Measurements from ENCODE around the gene CDC42SE2.
"Not testable (repeated sequence)": the region's sequence is repeated elsewhere in the genome, so short reads cannot be mapped to it uniquely, and the experiment has no call there.

The CDC42SE2 gene

GRCh38 chr5:131321066-131321465 lies 57.2 kb downstream of the CDC42SE2 start:
- Histone ChIP-seq H3K36me3 (ENCODE audit: control insufficient read depth, insufficient read depth, low read length) (no peaks in the 10 kb centered on the region), H3K27ac (ENCODE audit: low read depth, low read length) (no peak overlapping the region)

GRCh38 chr5:131322926-131323325 lies 59.1 kb downstream of the CDC42SE2 start:
- H3K9ac ChIP-seq (ENCODE audit: low read depth, low read length), result no peak overlapping the region
- H3K4me1 ChIP-seq (ENCODE audit: control insufficient read depth, insufficient read depth, low read length), result peaks cover 22% of the 10 kb centered on the region
- H3K27me3 ChIP-seq (ENCODE audit: control insufficient read depth, insufficient read depth, low read length), result no peaks in the 10 kb centered on the region
- H3K4me3 ChIP-seq (ENCODE audit: low read depth, low read length), result no peak overlapping the region
- no peaks in the 10 kb centered on the region for H3K36me3 ChIP-seq (ENCODE audit: control insufficient read depth, insufficient read depth, low read length)
- no peak overlapping the region for H3K27ac ChIP-seq (ENCODE audit: low read depth, low read length)
- H3K9me3 ChIP-seq (ENCODE audit: control insufficient read depth, insufficient read depth, low read length), result no peaks in the 10 kb centered on the region

More at GRCh38 chr5:131321066-131321465, 57.2 kb downstream of the CDC42SE2 start:
- Histone ChIP-seq H3K4me1 (ENCODE audit: control insufficient read depth, insufficient read depth, low read length) (peaks cover 24% of the 10 kb centered on the region), H3K9me3 (ENCODE audit: control insufficient read depth, insufficient read depth, low read length) (no peaks in the 10 kb centered on the region), H3K27me3 (ENCODE audit: control insufficient read depth, insufficient read depth, low read length) (no peaks in the 10 kb centered on the region), H3K9ac (ENCODE audit: low read depth, low read length) (no peak overlapping the region), H3K4me3 (ENCODE audit: low read depth, low read length) (no peak overlapping the region)

GRCh38 chr5:131323378-131323777 lies 59.5 kb downstream of the CDC42SE2 start:
- Histone ChIP-seq H3K27ac (ENCODE audit: low read depth, low read length) (peak overlapping the region; percentile 60), H3K27me3 (ENCODE audit: control insufficient read depth, insufficient read depth, low read length) (no peaks in the 10 kb centered on the region), H3K9me3 (ENCODE audit: control insufficient read depth, insufficient read depth, low read length) (no peaks in the 10 kb centered on the region), H3K36me3 (ENCODE audit: control insufficient read depth, insufficient read depth, low read length) (no peaks in the 10 kb centered on the region), H3K9ac (ENCODE audit: low read depth, low read length) (no peak overlapping the region), H3K4me1 (ENCODE audit: control insufficient read depth, insufficient read depth, low read length) (peaks cover 22% of the 10 kb centered on the region), H3K4me3 (ENCODE audit: low read depth, low read length) (no peak overlapping the region)

- no peaks in the 10 kb centered on the region for H3K27me3 ChIP-seq (ENCODE audit: control insufficient read depth, insufficient read depth, low read length)
- peak overlapping the region; percentile 60 for H3K27ac ChIP-seq (ENCODE audit: low read depth, low read length)
- H3K36me3 ChIP-seq (ENCODE audit: control insufficient read depth, insufficient read depth, low read length), result no peaks in the 10 kb centered on the region
- H3K4me1 ChIP-seq (ENCODE audit: control insufficient read depth, insufficient read depth, low read length), result peaks cover 27% of the 10 kb centered on the region
- no peak overlapping the region for H3K9ac ChIP-seq (ENCODE audit: low read depth, low read length)
- peak overlapping the region; percentile 26; the same call in 1 of the 2 replicates for H3K4me3 ChIP-seq (ENCODE audit: low read depth, low read length)
- H3K9me3 ChIP-seq (ENCODE audit: control insufficient read depth, insufficient read depth, low read length), result no peaks in the 10 kb centered on the region
Observed at GRCh38 chr5:131324303-131324702, 60.5 kb downstream of the CDC42SE2 start.

GRCh38 chr5:131328536-131329285 lies 64.9 kb downstream of the CDC42SE2 start:
- H3K4me3 ChIP-seq (ENCODE audit: low read depth, low read length), result no peak overlapping the region
- H3K27ac ChIP-seq (ENCODE audit: low read depth, low read length), result no peak overlapping the region
- no peak overlapping the region for H3K9ac ChIP-seq (ENCODE audit: low read depth, low read length)
- no peaks in the 10 kb centered on the region for H3K27me3 ChIP-seq (ENCODE audit: control insufficient read depth, insufficient read depth, low read length)
- no peaks in the 10 kb centered on the region for H3K9me3 ChIP-seq (ENCODE audit: control insufficient read depth, insufficient read depth, low read length)
- no peaks in the 10 kb centered on the region for H3K36me3 ChIP-seq (ENCODE audit: control insufficient read depth, insufficient read depth, low read length)
- peaks cover 22% of the 10 kb centered on the region for H3K4me1 ChIP-seq (ENCODE audit: control insufficient read depth, insufficient read depth, low read length)

- Histone ChIP-seq H3K4me3 (ENCODE audit: low read depth, low read length) (no peak overlapping the region), H3K27ac (ENCODE audit: low read depth, low read length) (no peak overlapping the region), H3K9ac (ENCODE audit: low read depth, low read length) (no peak overlapping the region), H3K27me3 (ENCODE audit: control insufficient read depth, insufficient read depth, low read length) (no peaks in the 10 kb centered on the region), H3K9me3 (ENCODE audit: control insufficient read depth, insufficient read depth, low read length) (no peaks in the 10 kb centered on the region), H3K36me3 (ENCODE audit: control insufficient read depth, insufficient read depth, low read length) (no peaks in the 10 kb centered on the region), H3K4me1 (ENCODE audit: control insufficient read depth, insufficient read depth, low read length) (peaks cover 16% of the 10 kb centered on the region)
Observed at GRCh38 chr5:131329286-131329560, 65.4 kb downstream of the CDC42SE2 start.

GRCh38 chr5:131330031-131330430 lies 66.2 kb downstream of the CDC42SE2 start:
- Histone ChIP-seq H3K27me3 (ENCODE audit: control insufficient read depth, insufficient read depth, low read length) (no peaks in the 10 kb centered on the region), H3K27ac (ENCODE audit: low read depth, low read length) (no peak overlapping the region), H3K4me3 (ENCODE audit: low read depth, low read length) (no peak overlapping the region), H3K36me3 (ENCODE audit: control insufficient read depth, insufficient read depth, low read length) (no peaks in the 10 kb centered on the region), H3K9me3 (ENCODE audit: control insufficient read depth, insufficient read depth, low read length) (no peaks in the 10 kb centered on the region), H3K4me1 (ENCODE audit: control insufficient read depth, insufficient read depth, low read length) (peaks cover 8% of the 10 kb centered on the region), H3K9ac (ENCODE audit: low read depth, low read length) (no peak overlapping the region)

- H3K4me3 ChIP-seq (ENCODE audit: low read depth, low read length); H3K27ac ChIP-seq (ENCODE audit: low read depth, low read length); H3K9ac ChIP-seq (ENCODE audit: low read depth, low read length); H3K27me3 ChIP-seq (ENCODE audit: control insufficient read depth, insufficient read depth, low read length); H3K36me3 ChIP-seq (ENCODE audit: control insufficient read depth, insufficient read depth, low read length); H3K4me1 ChIP-seq (ENCODE audit: control insufficient read depth, insufficient read depth, low read length): not testable (repeated sequence)
- H3K9me3 ChIP-seq (ENCODE audit: control insufficient read depth, insufficient read depth, low read length), result peaks cover 15% of the 10 kb centered on the region
Observed at GRCh38 chr5:131335756-131336155, 71.9 kb downstream of the CDC42SE2 start.

- not testable (repeated sequence) for H3K4me3 ChIP-seq (ENCODE audit: low read depth, low read length); H3K4me1 ChIP-seq (ENCODE audit: control insufficient read depth, insufficient read depth, low read length); H3K27me3 ChIP-seq (ENCODE audit: control insufficient read depth, insufficient read depth, low read length); H3K27ac ChIP-seq (ENCODE audit: low read depth, low read length); H3K9ac ChIP-seq (ENCODE audit: low read depth, low read length); H3K36me3 ChIP-seq (ENCODE audit: control insufficient read depth, insufficient read depth, low read length)
- H3K9me3 ChIP-seq (ENCODE audit: control insufficient read depth, insufficient read depth, low read length), result peaks cover 18% of the 10 kb centered on the region
Observed at GRCh38 chr5:131336801-131337200, 72.9 kb downstream of the CDC42SE2 start.

- not testable (repeated sequence) for H3K4me3 ChIP-seq (ENCODE audit: low read depth, low read length); H3K9ac ChIP-seq (ENCODE audit: low read depth, low read length); H3K27me3 ChIP-seq (ENCODE audit: control insufficient read depth, insufficient read depth, low read length); H3K27ac ChIP-seq (ENCODE audit: low read depth, low read length); H3K36me3 ChIP-seq (ENCODE audit: control insufficient read depth, insufficient read depth, low read length); H3K4me1 ChIP-seq (ENCODE audit: control insufficient read depth, insufficient read depth, low read length)
- H3K9me3 ChIP-seq (ENCODE audit: control insufficient read depth, insufficient read depth, low read length), result peaks cover 18% of the 10 kb centered on the region
Observed at GRCh38 chr5:131337240-131338050, 73.6 kb downstream of the CDC42SE2 start.

GRCh38 chr5:131338051-131338453 lies 74.2 kb downstream of the CDC42SE2 start:
- no peaks in the 10 kb centered on the region for H3K36me3 ChIP-seq (ENCODE audit: control insufficient read depth, insufficient read depth, low read length)
- H3K27me3 ChIP-seq (ENCODE audit: control insufficient read depth, insufficient read depth, low read length), result no peaks in the 10 kb centered on the region
- H3K27ac ChIP-seq (ENCODE audit: low read depth, low read length), result no peak overlapping the region
- no peaks in the 10 kb centered on the region for H3K4me1 ChIP-seq (ENCODE audit: control insufficient read depth, insufficient read depth, low read length)
- H3K9me3 ChIP-seq (ENCODE audit: control insufficient read depth, insufficient read depth, low read length), result peaks cover 20% of the 10 kb centered on the region
- no peak overlapping the region for H3K4me3 ChIP-seq (ENCODE audit: low read depth, low read length)
- H3K9ac ChIP-seq (ENCODE audit: low read depth, low read length), result no peak overlapping the region

Measured in HUES48 (cell line).